Hepatocyte (in vitro differentiated cells): ENCODE measurements around the gene MYL2. TPM values are rescaled to one million over a fixed set of nuclear protein-coding genes. Genes with fewer than 3 reads are reported as not detected.
"Not testable (repeated sequence)": the region's sequence is repeated elsewhere in the genome, so short reads cannot be mapped to it uniquely, and the experiment has no call there.

Experiments
- DNase-seq: peaks from one replicate; pipeline ENCODE4 v3.0.0-alpha.2; 2016; ENCODE audit warnings: low spot score
- H2AFZ ChIP-seq: fragments of 200-600 bp; sonication (generic); 2 replicates; pipeline ENCODE4 v1.6.0; 2016; ENCODE audit warnings: antibody characterized with exemption, mild to moderate bottlenecking
- H3K27ac ChIP-seq: fragments of 200-600 bp; sonication (generic); 2 replicates; pipeline ENCODE4 v1.5.1; 2016; ENCODE audit warnings: mild to moderate bottlenecking
- H3K27me3 ChIP-seq: fragments of 200-600 bp; sonication (generic); 2 replicates; pipeline ENCODE4 v1.6.1; 2016
- H3K36me3 ChIP-seq: fragments of 200-600 bp; sonication (generic); replicated peaks from 2 replicates; pipeline ENCODE4 v1.5.1; 2016; ENCODE audit warnings: low read depth; ENCODE audit not compliant: insufficient read depth
- H3K4me1 ChIP-seq: fragments of 200-600 bp; sonication (generic); 2 replicates; pipeline ENCODE4 v1.5.1; 2016; ENCODE audit warnings: mild to moderate bottlenecking, moderate library complexity; ENCODE audit not compliant: insufficient read depth
- H3K4me2 ChIP-seq: fragments of 200-600 bp; sonication (generic); 2 replicates; pipeline ENCODE4 v1.6.0; 2016
- H3K4me3 ChIP-seq: fragments of 200-600 bp; sonication (generic); 2 replicates; pipeline ENCODE4 v1.5.1; 2016; ENCODE audit warnings: mild to moderate bottlenecking
- H3K79me2 ChIP-seq: fragments of 200-600 bp; sonication (generic); 2 replicates; pipeline ENCODE4 v1.6.0; 2017; ENCODE audit warnings: mild to moderate bottlenecking
- H3K9me2 ChIP-seq: fragments of 200-600 bp; sonication (generic); replicated peaks from 2 replicates; pipeline ENCODE4 v1.6.0; 2017; ENCODE audit warnings: mild to moderate bottlenecking; ENCODE audit not compliant: insufficient read depth
- H3K9me3 ChIP-seq: fragments of 200-600 bp; sonication (generic); 2 replicates; pipeline ENCODE4 v1.5.1; 2016; ENCODE audit warnings: low read depth, mild to moderate bottlenecking
- H4K20me1 ChIP-seq: fragments of 200-600 bp; sonication (generic); 2 replicates; pipeline ENCODE4 v1.6.0; 2016; ENCODE audit warnings: mild to moderate bottlenecking; ENCODE audit not compliant: insufficient read depth, poor library complexity, severe bottlenecking
- EZH2 ChIP-seq: fragments of 200-600 bp; sonication (generic); IDR thresholded peaks from 2 replicates; pipeline ENCODE4 v1.6.1; 2016; ENCODE audit warnings: antibody characterized with exemption, mild to moderate bottlenecking, borderline replicate concordance
- EZH2phosphoT487 ChIP-seq: fragments of 200-600 bp; sonication (generic); IDR thresholded peaks from one replicate; pipeline ENCODE4 v1.6.1; 2018; ENCODE audit warnings: antibody characterized with exemption, mild to moderate bottlenecking, low read depth, moderate library complexity; ENCODE audit not compliant: unreplicated experiment, severe bottlenecking
- WGBS: methylation state at CpG from one replicate; pipeline ENCODE4 v1.1.6; 2016; ENCODE audit warnings: low lambda C conversion rate; ENCODE audit errors: missing lambda C conversion rate; 5-methylcytosine and 5-hydroxymethylcytosine counted together
- polyA plus RNA-seq: library from polyadenylated mRNA; unstranded; fragments of >200 nt; fragmentation: Nextera tagmentation; extraction: Ambion mirVana; gene quantifications from 2 replicates; pipeline ENCODE4 v1.2.1, GENCODE V29; 2016
- total RNA-seq: library from RNA; depleted of rRNA; stranded (reverse); fragments of >200 nt; gene quantifications from 2 replicates; pipeline ENCODE4 v1.2.3, GENCODE V29; 2014
- TF ChIP-seq, protein P1 (sequence below): fragments of 200-600 bp; sonication (generic); IDR thresholded peaks from 2 replicates; pipeline ENCODE4 v1.5.1; 2016; ENCODE audit warnings: antibody characterized with exemption, mild to moderate bottlenecking; ENCODE audit not compliant: poor library complexity

The MYL2 gene
- total and polyA plus RNA-seq, 2 experiments from 2014 or later: not detected

DNA sequence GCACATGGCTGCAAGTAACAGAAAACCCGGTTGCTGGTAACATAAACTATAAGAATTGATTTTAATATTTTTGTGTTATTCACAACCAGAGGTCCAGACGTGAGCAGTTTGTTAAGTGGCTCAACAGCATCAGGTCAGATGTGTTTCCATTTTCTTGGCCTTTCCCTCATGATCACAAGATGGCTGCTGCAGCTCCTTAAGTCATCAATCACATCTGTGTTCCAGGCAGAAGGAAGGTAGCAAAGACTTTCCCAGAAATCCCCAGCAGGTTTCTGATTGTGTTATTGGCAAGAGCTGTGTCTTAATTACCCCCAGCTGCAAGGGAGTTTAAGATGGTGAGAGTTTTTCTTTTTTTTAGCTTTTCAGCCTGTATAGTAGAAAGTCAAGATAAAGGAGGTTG, 40.4 kb upstream of the MYL2 start:
- Histone ChIP-seq H2AFZ (no peak overlapping the region), H3K27ac (no peak overlapping the region), H3K4me3 (no peak overlapping the region), H4K20me1 (no peaks in the 10 kb centered on the region), H3K9me2 (no peaks in the 10 kb centered on the region), H3K4me1 (no peaks in the 10 kb centered on the region), H3K9me3 (no peaks in the 10 kb centered on the region), H3K79me2 (no peaks in the 10 kb centered on the region), H3K4me2 (no peak overlapping the region), H3K27me3 (peaks cover 6% of the 10 kb centered on the region), H3K36me3 (no peaks in the 10 kb centered on the region)
- TF ChIP-seq EZH2phosphoT487 (no peak), EZH2 (no peak)
- TF ChIP-seq, protein P1, sequence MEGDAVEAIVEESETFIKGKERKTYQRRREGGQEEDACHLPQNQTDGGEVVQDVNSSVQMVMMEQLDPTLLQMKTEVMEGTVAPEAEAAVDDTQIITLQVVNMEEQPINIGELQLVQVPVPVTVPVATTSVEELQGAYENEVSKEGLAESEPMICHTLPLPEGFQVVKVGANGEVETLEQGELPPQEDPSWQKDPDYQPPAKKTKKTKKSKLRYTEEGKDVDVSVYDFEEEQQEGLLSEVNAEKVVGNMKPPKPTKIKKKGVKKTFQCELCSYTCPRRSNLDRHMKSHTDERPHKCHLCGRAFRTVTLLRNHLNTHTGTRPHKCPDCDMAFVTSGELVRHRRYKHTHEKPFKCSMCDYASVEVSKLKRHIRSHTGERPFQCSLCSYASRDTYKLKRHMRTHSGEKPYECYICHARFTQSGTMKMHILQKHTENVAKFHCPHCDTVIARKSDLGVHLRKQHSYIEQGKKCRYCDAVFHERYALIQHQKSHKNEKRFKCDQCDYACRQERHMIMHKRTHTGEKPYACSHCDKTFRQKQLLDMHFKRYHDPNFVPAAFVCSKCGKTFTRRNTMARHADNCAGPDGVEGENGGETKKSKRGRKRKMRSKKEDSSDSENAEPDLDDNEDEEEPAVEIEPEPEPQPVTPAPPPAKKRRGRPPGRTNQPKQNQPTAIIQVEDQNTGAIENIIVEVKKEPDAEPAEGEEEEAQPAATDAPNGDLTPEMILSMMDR: no peak
- WGBS: 92% methylated on average over 2 of the region's 2 CpGs
- no peak for DNase-seq

DNA sequence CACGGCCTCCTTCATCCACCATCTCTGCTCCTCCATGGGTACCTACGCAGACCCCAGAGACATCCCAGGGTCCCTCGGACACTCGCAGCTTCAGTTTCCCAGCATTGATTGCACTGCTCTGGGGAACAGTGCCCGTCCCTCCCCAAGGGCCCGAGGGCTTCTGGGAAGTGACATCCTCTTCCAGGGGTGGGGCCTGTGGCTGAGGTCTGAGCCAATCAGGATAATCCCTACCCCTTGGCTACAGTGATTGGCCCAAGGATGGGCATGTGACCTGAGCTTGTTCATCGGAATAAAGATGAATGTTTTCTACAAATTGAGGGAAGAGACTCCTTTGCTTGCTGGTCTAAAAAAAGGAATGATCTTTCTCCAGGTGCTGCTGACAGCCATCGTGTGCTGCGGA, 37.3 kb upstream of the MYL2 start:
- H3K27me3 ChIP-seq: peaks cover 6% of the 10 kb centered on the region
- no peak for TF ChIP-seq EZH2
- TF ChIP-seq EZH2phosphoT487: no peak
- TF ChIP-seq, protein P1: no peak
- H2AFZ ChIP-seq: no peak overlapping the region
- H3K4me2 ChIP-seq: no peak overlapping the region
- H4K20me1 ChIP-seq: no peaks in the 10 kb centered on the region
- H3K79me2 ChIP-seq: no peaks in the 10 kb centered on the region
- no peaks in the 10 kb centered on the region for H3K36me3 ChIP-seq
- 92% methylated on average over 9 of the region's 9 CpGs for WGBS
- no peak overlapping the region for H3K4me3 ChIP-seq
- no peaks in the 10 kb centered on the region for H3K4me1 ChIP-seq
- no peaks in the 10 kb centered on the region for H3K9me2 ChIP-seq
- H3K27ac ChIP-seq: no peak overlapping the region
- no peaks in the 10 kb centered on the region for H3K9me3 ChIP-seq
- DNase-seq: no peak

DNA sequence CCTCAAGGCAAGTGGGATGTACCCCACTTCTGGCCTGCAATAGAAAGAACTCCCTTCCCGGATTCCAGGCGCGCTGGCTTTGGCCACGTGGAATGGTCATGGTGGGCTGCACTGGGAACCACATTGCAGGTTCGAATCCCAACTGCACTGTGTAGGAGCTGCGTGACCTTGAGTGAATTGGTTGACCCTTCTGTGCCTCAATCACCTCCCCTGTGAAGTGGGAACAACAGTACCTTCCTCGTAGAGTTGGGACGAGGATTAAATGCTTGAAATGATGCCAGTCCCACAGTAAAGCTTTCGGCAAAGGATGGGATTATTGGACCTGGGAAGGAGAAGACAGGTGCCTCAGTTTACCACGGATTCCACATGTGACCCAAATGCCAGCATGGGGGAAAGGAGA, 36.8 kb upstream of the MYL2 start:
- 95% methylated on average over 10 of the region's 10 CpGs for WGBS

DNA sequence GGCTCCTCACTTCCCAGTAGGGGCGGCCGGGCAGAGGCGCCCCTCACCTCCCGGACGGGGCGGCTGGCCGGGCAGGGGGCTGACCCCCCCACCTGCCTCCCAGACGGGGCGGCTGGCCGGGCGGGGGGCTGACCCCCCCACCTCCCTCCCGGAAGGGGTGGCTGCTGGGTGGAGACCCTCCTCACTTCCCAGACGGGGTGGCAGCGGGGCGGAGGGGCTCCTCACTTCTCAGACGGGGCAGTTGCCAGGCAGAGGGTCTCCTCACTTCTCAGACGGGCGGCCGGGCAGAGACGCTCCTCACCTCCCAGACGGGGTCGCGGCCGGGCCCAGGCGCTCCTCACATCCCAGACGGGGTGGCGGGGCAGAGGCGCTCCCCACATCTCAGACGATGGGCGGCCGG, 30.5 kb upstream of the MYL2 start:
- not testable (repeated sequence) for DNase-seq, H3K4me1 ChIP-seq, H3K36me3 ChIP-seq, H3K9me3 ChIP-seq, H2AFZ ChIP-seq, H3K4me3 ChIP-seq, H3K27ac ChIP-seq, H3K79me2 ChIP-seq, H3K27me3 ChIP-seq, H3K9me2 ChIP-seq, H4K20me1 ChIP-seq, H3K4me2 ChIP-seq
- 100% methylated on average over 5 of the region's 31 CpGs for WGBS

More for the DNA sequence above, 36.8 kb upstream of the MYL2 start:
- Histone ChIP-seq H3K9me2 (no peaks in the 10 kb centered on the region), H2AFZ (no peak overlapping the region), H4K20me1 (no peaks in the 10 kb centered on the region), H3K4me2 (no peak overlapping the region), H3K27ac (no peak overlapping the region), H3K9me3 (no peaks in the 10 kb centered on the region), H3K4me3 (no peak overlapping the region), H3K36me3 (no peaks in the 10 kb centered on the region), H3K27me3 (peaks cover 6% of the 10 kb centered on the region), H3K4me1 (no peaks in the 10 kb centered on the region), H3K79me2 (no peaks in the 10 kb centered on the region)
- TF ChIP-seq EZH2: no peak
- TF ChIP-seq EZH2phosphoT487: no peak
- TF ChIP-seq, protein P1: no peak
- DNase-seq: no peak

DNA sequence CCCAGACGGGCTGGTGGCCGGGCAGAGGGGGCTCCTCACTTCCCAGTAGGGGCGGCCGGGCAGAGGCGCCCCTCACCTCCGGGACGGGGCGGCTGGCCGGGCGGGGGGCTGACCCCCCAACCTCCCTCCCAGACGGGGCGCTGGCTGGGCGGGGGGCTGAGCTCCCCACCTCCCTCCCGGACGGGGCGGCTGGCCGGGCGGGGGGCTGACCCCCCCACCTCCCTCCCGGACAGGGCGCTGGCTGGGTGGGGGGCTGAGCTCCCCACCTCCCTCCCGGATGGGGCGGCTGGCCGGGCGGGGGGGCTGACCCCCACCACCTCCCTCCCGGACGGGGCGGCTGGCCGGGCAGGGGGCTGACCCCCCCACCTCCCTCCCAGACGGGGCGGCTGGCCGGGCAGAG, 30.1 kb upstream of the MYL2 start:
- H3K27me3 ChIP-seq, H2AFZ ChIP-seq, H3K27ac ChIP-seq, H3K4me1 ChIP-seq, H3K9me2 ChIP-seq, DNase-seq, H3K4me3 ChIP-seq, H3K9me3 ChIP-seq, H3K36me3 ChIP-seq, H4K20me1 ChIP-seq, H3K4me2 ChIP-seq, H3K79me2 ChIP-seq: not testable (repeated sequence)
- 100% methylated on average over 2 of the region's 31 CpGs for WGBS
